CD4-positive, alpha-beta T cell (primary cell): Measurements from ENCODE around the gene PACRGL. TPM values are rescaled to one million over a fixed set of nuclear protein-coding genes. Genes with fewer than 3 reads are reported as not detected.

Experiments used
- ATAC-seq: fragments of 200-7000 bp; cut with Tn5 transposase; one replicate; pipeline ENCODE4 v1.10.0; 2022; ENCODE audit warnings: mild to moderate bottlenecking; ENCODE audit not compliant: poor library complexity
- CTCF ChIA-PET: fragments of 350-600 bp; sonication (Branson Sonifier 250); formaldehyde crosslinking; loops from one replicate; lab custom pipeline; 2021; ENCODE audit warnings: antibody characterized with exemption, inconsistent platforms; lab: Charles Lee
- POLR2A ChIA-PET: fragments of 350-600 bp; sonication (Branson Sonifier 250); formaldehyde crosslinking; loops from one replicate; lab custom pipeline; 2021; ENCODE audit warnings: antibody characterized with exemption, inconsistent platforms; lab: Charles Lee
- DNase-seq, 14 experiments: peaks; one replicate each; pipeline ENCODE4 v3.0.0-alpha.2; 2013 to 2020; ENCODE audit warnings: mixed read lengths in 2 of 14
- H3K27ac ChIP-seq, 2 donors: one replicate each; pipeline versions ENCODE4 v1.5.1 to v1.7.0; 2013; ENCODE audit warnings: low read length in 2 of 2, low read depth in 1 of 2, mild to moderate bottlenecking in 1 of 2
- H3K27me3 ChIP-seq, 2 experiments: 1 replicate in 1 of 2; 2 replicates in 1 of 2; pipeline versions ENCODE4 v1.6.1 to v1.7.0; 2013; ENCODE audit warnings: low read length in 2 of 2, control low read depth in 1 of 2, mild to moderate bottlenecking in 1 of 2, moderate library complexity in 1 of 2; ENCODE audit not compliant: insufficient read depth in 2 of 2, control insufficient read depth in 1 of 2
- H3K36me3 ChIP-seq: one replicate; pipeline ENCODE4 v1.6.1; 2013; ENCODE audit warnings: low read length, control low read depth; ENCODE audit not compliant: insufficient read depth
- H3K4me1 ChIP-seq: one replicate; pipeline ENCODE4 v1.6.1; 2013; ENCODE audit warnings: low read length, control low read depth; ENCODE audit not compliant: insufficient read depth
- H3K4me3 ChIP-seq: one replicate; pipeline ENCODE4 v1.5.1; 2013; ENCODE audit warnings: mild to moderate bottlenecking, low read length, moderate library complexity
- H3K9me3 ChIP-seq, 2 experiments: 1 replicate in 1 of 2; 2 replicates in 1 of 2; pipeline versions ENCODE4 v1.6.1 to v1.7.0; 2013; ENCODE audit warnings: low read length in 2 of 2, mild to moderate bottlenecking in 2 of 2, control low read depth in 1 of 2, moderate library complexity in 1 of 2; ENCODE audit not compliant: control insufficient read depth in 1 of 2, insufficient read depth in 1 of 2
- H3K27ac Mint-ChIP-seq: one replicate; pipeline ENCODE4 v1.8.0; 2020; ENCODE audit warnings: mixed read lengths
- H3K27me3 Mint-ChIP-seq: one replicate; pipeline ENCODE4 v1.8.0; 2021; ENCODE audit warnings: mixed read lengths
- H3K36me3 Mint-ChIP-seq: one replicate; pipeline ENCODE4 v1.8.0; 2021; ENCODE audit warnings: low read depth, mixed read lengths
- H3K4me1 Mint-ChIP-seq: one replicate; pipeline ENCODE4 v1.8.0; 2021; ENCODE audit warnings: low read depth, mixed read lengths
- H3K4me3 Mint-ChIP-seq: one replicate; pipeline ENCODE4 v1.8.0; 2020; ENCODE audit warnings: mild to moderate bottlenecking, mixed read lengths
- H3K9me3 Mint-ChIP-seq: one replicate; pipeline ENCODE4 v1.8.0; 2020; ENCODE audit warnings: mixed read lengths
- CTCF ChIP-seq: fragments of 200-600 bp; IDR thresholded peaks from one replicate; pipeline ENCODE4 v1.8.0; 2022; ENCODE audit warnings: antibody characterized with exemption, mild to moderate bottlenecking
- intact Hi-C, 2 experiments: fragments of 100-400 bp; cut with DNase I in 1 of 2; cut with micrococcal nuclease in 1 of 2; formaldehyde crosslinking; loops; one replicate each; pipeline versions ENCODE4 v1.15.1 to v1.9.0; 2023 to 2025; cut with DNase I, micrococcal nuclease
- total RNA-seq, 174 experiments: library from RNA in 2 of 174; stranded (reverse) in 2 of 174; gene quantifications; one replicate each; pipeline ENCODE4 v1.2.3 and lab custom pipeline; 2021 to 2026

The PACRGL gene
- total RNA-seq, 2 experiments from 2014 or later: 7.2 to 10.4 TPM

GRCh38 chr4:20752641-20753040, 52.4 kb downstream of the PACRGL start:
- peaks cover 6% of the 10 kb centered on the region for H3K4me1 Mint-ChIP-seq
- TF ChIP-seq CTCF: no peak
- no peaks in the 10 kb centered on the region for H3K9me3 Mint-ChIP-seq
- Histone ChIP-seq H3K27me3 (no peaks in the 10 kb centered on the region), H3K9me3 (no peaks in the 10 kb centered on the region), H3K4me3 (no peak overlapping the region), H3K36me3 (no peaks in the 10 kb centered on the region), H3K4me1 (no peaks in the 10 kb centered on the region), H3K27ac (no peak overlapping the region)
- H3K4me3 Mint-ChIP-seq: no peak overlapping the region
- peaks cover 20% of the 10 kb centered on the region for H3K36me3 Mint-ChIP-seq
- DNase-seq: no peak
- H3K27me3 Mint-ChIP-seq: no peaks in the 10 kb centered on the region
- no peak for ATAC-seq
- no peak overlapping the region for H3K27ac Mint-ChIP-seq
- CTCF ChIA-PET: no interaction called here
- POLR2A ChIA-PET: no interaction called here
- intact Hi-C loops: no loop called here

GRCh38 chr4:20754036-20754435, 53.8 kb downstream of the PACRGL start:
- H3K27ac ChIP-seq: no peak overlapping the region
- ATAC-seq: no peak
- Mint-ChIP-seq H3K4me3 (no peak overlapping the region), H3K36me3 (peaks cover 19% of the 10 kb centered on the region), H3K9me3 (no peaks in the 10 kb centered on the region), H3K27me3 (no peaks in the 10 kb centered on the region), H3K27ac (no peak overlapping the region), H3K4me1 (peaks cover 6% of the 10 kb centered on the region)
- DNase-seq: no peak
- H3K4me1 ChIP-seq: no peaks in the 10 kb centered on the region
- POLR2A ChIA-PET: no interaction called here
- no peak overlapping the region for H3K4me3 ChIP-seq
- H3K36me3 ChIP-seq: no peaks in the 10 kb centered on the region
- CTCF ChIA-PET: no interaction called here
- no peaks in the 10 kb centered on the region for H3K27me3 ChIP-seq
- no peaks in the 10 kb centered on the region for H3K9me3 ChIP-seq
- no peak for TF ChIP-seq CTCF
- intact Hi-C loops: no loop called here

- Mint-ChIP-seq H3K27ac (no peak overlapping the region), H3K9me3 (no peaks in the 10 kb centered on the region), H3K4me3 (no peak overlapping the region), H3K4me1 (no peaks in the 10 kb centered on the region), H3K27me3 (no peaks in the 10 kb centered on the region), H3K36me3 (no peaks in the 10 kb centered on the region)
- POLR2A ChIA-PET: no interaction called here
- TF ChIP-seq CTCF: no peak
- no peak overlapping the region for H3K4me3 ChIP-seq
- H3K36me3 ChIP-seq: no peaks in the 10 kb centered on the region
- no peaks in the 10 kb centered on the region for H3K27me3 ChIP-seq
- no peaks in the 10 kb centered on the region for H3K9me3 ChIP-seq
- H3K4me1 ChIP-seq: no peaks in the 10 kb centered on the region
- DNase-seq: no peak
- intact Hi-C loops: no loop called here
- no peak for ATAC-seq
- CTCF ChIA-PET: interaction anchor here (1.3 kb wide), 1 partner anchor 14 kb away, joined by 4 read pairs; no protein-coding TSS in a partner anchor
- no peak overlapping the region for H3K27ac ChIP-seq
These were observed 59.8 kb downstream of the PACRGL start for GRCh38 chr4:20760053-20760452.
